ENCODE measurements around the gene GPC2.

Gene GPC2

GRCh38 chr7:100127866-100128636 lies 49.1 kb downstream of the GPC2 start:
- peaks cover 4% of the 10 kb centered on the region; the same call in 1 of the 2 replicates for H3K4me1 ChIP-seq (ENCODE audit: control insufficient read depth, insufficient read depth, low read length)

GRCh38 chr7:100126931-100127865 lies 50.0 kb downstream of the GPC2 start, which contains the start of gene MBLAC1:
MBLAC1 (plus strand) TSS chr7:100126967; CDS start chr7:100127396, 429 bp downstream.
- H3K4me1 ChIP-seq (ENCODE audit: control insufficient read depth, insufficient read depth, low read length) = peaks cover 1% of the 10 kb centered on the region; the same call in 1 of the 2 replicates
- H3K9ac ChIP-seq (ENCODE audit: low read length) = peak within 1 kb of the TSS; percentile 95
- H3K27ac ChIP-seq (ENCODE audit: low read depth, low read length) = peak within 1 kb of the TSS; percentile 88
- no peaks in the 10 kb centered on the region for H3K36me3 ChIP-seq (ENCODE audit: control insufficient read depth, insufficient read depth, low read length)
- peaks cover 12% of the 10 kb centered on the region for H3K27me3 ChIP-seq (ENCODE audit: control insufficient read depth, insufficient read depth, low read length)
- H3K9me3 ChIP-seq (ENCODE audit: control insufficient read depth, insufficient read depth, low read depth, low read length) = no peaks in the 10 kb centered on the region
- H3K4me3 ChIP-seq (ENCODE audit: low read depth, low read length) = peak within 1 kb of the TSS; percentile 96

More at GRCh38 chr7:100127866-100128636, 49.1 kb downstream of the GPC2 start:
- H3K27ac ChIP-seq (ENCODE audit: low read depth, low read length) = no peak overlapping the region
- no peaks in the 10 kb centered on the region for H3K36me3 ChIP-seq (ENCODE audit: control insufficient read depth, insufficient read depth, low read length)
- no peaks in the 10 kb centered on the region for H3K9me3 ChIP-seq (ENCODE audit: control insufficient read depth, insufficient read depth, low read depth, low read length)
- peak overlapping the region; percentile 96 for H3K4me3 ChIP-seq (ENCODE audit: low read depth, low read length)
- peaks cover 12% of the 10 kb centered on the region for H3K27me3 ChIP-seq (ENCODE audit: control insufficient read depth, insufficient read depth, low read length)
- H3K9ac ChIP-seq (ENCODE audit: low read length) = peak overlapping the region; percentile 64

GRCh38 chr7:100126239-100126930 lies 50.8 kb downstream of the GPC2 start:
- Histone ChIP-seq H3K27me3 (ENCODE audit: control insufficient read depth, insufficient read depth, low read length) (peaks cover 12% of the 10 kb centered on the region), H3K36me3 (ENCODE audit: control insufficient read depth, insufficient read depth, low read length) (no peaks in the 10 kb centered on the region), H3K4me1 (ENCODE audit: control insufficient read depth, insufficient read depth, low read length) (peaks cover 3% of the 10 kb centered on the region; the same call in 1 of the 2 replicates), H3K4me3 (ENCODE audit: low read depth, low read length) (peak overlapping the region; percentile 96), H3K9me3 (ENCODE audit: control insufficient read depth, insufficient read depth, low read depth, low read length) (no peaks in the 10 kb centered on the region), H3K9ac (ENCODE audit: low read length) (peak overlapping the region; percentile 95), H3K27ac (ENCODE audit: low read depth, low read length) (peak overlapping the region; percentile 88)

- Histone ChIP-seq H3K27me3 (ENCODE audit: control insufficient read depth, insufficient read depth, low read length) (peaks cover 12% of the 10 kb centered on the region), H3K4me3 (ENCODE audit: low read depth, low read length) (no peak overlapping the region), H3K36me3 (ENCODE audit: control insufficient read depth, insufficient read depth, low read length) (no peaks in the 10 kb centered on the region), H3K4me1 (ENCODE audit: control insufficient read depth, insufficient read depth, low read length) (peaks cover 10% of the 10 kb centered on the region), H3K9ac (ENCODE audit: low read length) (no peak overlapping the region), H3K27ac (ENCODE audit: low read depth, low read length) (no peak overlapping the region), H3K9me3 (ENCODE audit: control insufficient read depth, insufficient read depth, low read depth, low read length) (no peaks in the 10 kb centered on the region)
These were observed 52.6 kb downstream of the GPC2 start for GRCh38 chr7:100124301-100125230.

- Histone ChIP-seq H3K4me3 (ENCODE audit: low read depth, low read length) (no peak overlapping the region), H3K9ac (ENCODE audit: low read length) (no peak overlapping the region), H3K27ac (ENCODE audit: low read depth, low read length) (no peak overlapping the region), H3K9me3 (ENCODE audit: control insufficient read depth, insufficient read depth, low read depth, low read length) (no peaks in the 10 kb centered on the region), H3K27me3 (ENCODE audit: control insufficient read depth, insufficient read depth, low read length) (no peaks in the 10 kb centered on the region; the same call in 1 of the 2 replicates), H3K36me3 (ENCODE audit: control insufficient read depth, insufficient read depth, low read length) (no peaks in the 10 kb centered on the region), H3K4me1 (ENCODE audit: control insufficient read depth, insufficient read depth, low read length) (peaks cover 10% of the 10 kb centered on the region)
These were observed 54.6 kb downstream of the GPC2 start for GRCh38 chr7:100122568-100122967.

- Histone ChIP-seq H3K4me3 (ENCODE audit: low read depth, low read length) (no peak overlapping the region), H3K4me1 (ENCODE audit: control insufficient read depth, insufficient read depth, low read length) (peaks cover 10% of the 10 kb centered on the region), H3K9me3 (ENCODE audit: control insufficient read depth, insufficient read depth, low read depth, low read length) (no peaks in the 10 kb centered on the region), H3K36me3 (ENCODE audit: control insufficient read depth, insufficient read depth, low read length) (no peaks in the 10 kb centered on the region), H3K9ac (ENCODE audit: low read length) (no peak overlapping the region), H3K27ac (ENCODE audit: low read depth, low read length) (no peak overlapping the region), H3K27me3 (ENCODE audit: control insufficient read depth, insufficient read depth, low read length) (no peaks in the 10 kb centered on the region)
These were observed 55.1 kb downstream of the GPC2 start for GRCh38 chr7:100122067-100122466.

GRCh38 chr7:100120733-100121036 lies 56.5 kb downstream of the GPC2 start:
- Histone ChIP-seq H3K4me3 (ENCODE audit: low read depth, low read length) (peak overlapping the region; percentile 82), H3K27me3 (ENCODE audit: control insufficient read depth, insufficient read depth, low read length) (no peaks in the 10 kb centered on the region), H3K9ac (ENCODE audit: low read length) (peak overlapping the region; percentile 88), H3K36me3 (ENCODE audit: control insufficient read depth, insufficient read depth, low read length) (0 out of 2 replicates have a peak, but pooled peaks cover 3% of the 10 kb centered on the region), H3K27ac (ENCODE audit: low read depth, low read length) (no peak overlapping the region), H3K4me1 (ENCODE audit: control insufficient read depth, insufficient read depth, low read length) (peaks cover 10% of the 10 kb centered on the region), H3K9me3 (ENCODE audit: control insufficient read depth, insufficient read depth, low read depth, low read length) (no peaks in the 10 kb centered on the region)

- Histone ChIP-seq H3K4me3 (ENCODE audit: low read depth, low read length) (peak overlapping the region; percentile 82), H3K27me3 (ENCODE audit: control insufficient read depth, insufficient read depth, low read length) (no peaks in the 10 kb centered on the region), H3K4me1 (ENCODE audit: control insufficient read depth, insufficient read depth, low read length) (peaks cover 10% of the 10 kb centered on the region), H3K36me3 (ENCODE audit: control insufficient read depth, insufficient read depth, low read length) (0 out of 2 replicates have a peak, but pooled peaks cover 3% of the 10 kb centered on the region), H3K9ac (ENCODE audit: low read length) (peak overlapping the region; percentile 88), H3K9me3 (ENCODE audit: control insufficient read depth, insufficient read depth, low read depth, low read length) (no peaks in the 10 kb centered on the region), H3K27ac (ENCODE audit: low read depth, low read length) (no peak overlapping the region)
These were observed 57.0 kb downstream of the GPC2 start for GRCh38 chr7:100119970-100120732.

All from HUES6 (cell line).